ENCODE data around the gene RNASE12. TPM values are rescaled to one million over a fixed set of nuclear protein-coding genes. Genes with fewer than 3 reads are reported as not detected.

The RNASE12 gene
- total RNA-seq, 1 donor from 2014 or later: not detected

- H3K27me3 Mint-ChIP-seq (ENCODE audit: low read depth): peaks cover 11% of the 10 kb centered on the region
- H3K9me3 Mint-ChIP-seq: peaks cover 4% of the 10 kb centered on the region
- intact Hi-C loops (cut with micrococcal nuclease): no loop called here
- no peak overlapping the region for H3K27ac Mint-ChIP-seq
- no peaks in the 10 kb centered on the region for H3K36me3 Mint-ChIP-seq (ENCODE audit: low read depth)
- DNase-seq (ENCODE audit: low spot score): no peak
- peaks cover 2% of the 10 kb centered on the region for H3K4me1 Mint-ChIP-seq (ENCODE audit: low read depth)
- no peak overlapping the region for H3K4me3 Mint-ChIP-seq (ENCODE audit: low read depth)
Observed at GRCh38 chr14:20564501-20564997, 26.6 kb downstream of the RNASE12 start.

GRCh38 chr14:20563971-20564370, 27.2 kb downstream of the RNASE12 start:
- intact Hi-C loops (cut with micrococcal nuclease): no loop called here
- H3K9me3 Mint-ChIP-seq: peaks cover 4% of the 10 kb centered on the region
- H3K27me3 Mint-ChIP-seq (ENCODE audit: low read depth): peaks cover 13% of the 10 kb centered on the region
- H3K36me3 Mint-ChIP-seq (ENCODE audit: low read depth): no peaks in the 10 kb centered on the region
- no peak for DNase-seq (ENCODE audit: low spot score)
- H3K4me3 Mint-ChIP-seq (ENCODE audit: low read depth): no peak overlapping the region
- H3K4me1 Mint-ChIP-seq (ENCODE audit: low read depth): peaks cover 2% of the 10 kb centered on the region
- no peak overlapping the region for H3K27ac Mint-ChIP-seq

- Mint-ChIP-seq H3K27me3 (ENCODE audit: low read depth) (peaks cover 11% of the 10 kb centered on the region), H3K27ac (no peak within 1 kb of the TSS), H3K4me1 (ENCODE audit: low read depth) (no peaks in the 10 kb centered on the region), H3K9me3 (no peaks in the 10 kb centered on the region), H3K36me3 (ENCODE audit: low read depth) (no peaks in the 10 kb centered on the region), H3K4me3 (ENCODE audit: low read depth) (no peak within 1 kb of the TSS)
- DNase-seq (ENCODE audit: low spot score): no peak
- intact Hi-C loops (cut with micrococcal nuclease): no loop called here
Observed at GRCh38 chr14:20560961-20561360, 30.2 kb downstream of the RNASE12 start, which contains the start of gene RNASE9. Gene RNASE9, minus strand, starts transcription at chr14:20561047.

- H3K4me1 Mint-ChIP-seq (ENCODE audit: low read depth): no peaks in the 10 kb centered on the region
- no peak for DNase-seq (ENCODE audit: low spot score)
- no peak overlapping the region for H3K27ac Mint-ChIP-seq
- intact Hi-C loops (cut with micrococcal nuclease): no loop called here
- no peaks in the 10 kb centered on the region for H3K36me3 Mint-ChIP-seq (ENCODE audit: low read depth)
- no peak overlapping the region for H3K4me3 Mint-ChIP-seq (ENCODE audit: low read depth)
- H3K9me3 Mint-ChIP-seq: no peaks in the 10 kb centered on the region
- peaks cover 8% of the 10 kb centered on the region for H3K27me3 Mint-ChIP-seq (ENCODE audit: low read depth)
Observed at GRCh38 chr14:20559461-20559904, 31.7 kb downstream of the RNASE12 start.

- no peak overlapping the region for H3K27ac Mint-ChIP-seq
- no peaks in the 10 kb centered on the region for H3K4me1 Mint-ChIP-seq (ENCODE audit: low read depth)
- intact Hi-C loops (cut with micrococcal nuclease): no loop called here
- peaks cover 2% of the 10 kb centered on the region for H3K27me3 Mint-ChIP-seq (ENCODE audit: low read depth)
- no peaks in the 10 kb centered on the region for H3K9me3 Mint-ChIP-seq
- no peaks in the 10 kb centered on the region for H3K36me3 Mint-ChIP-seq (ENCODE audit: low read depth)
- H3K4me3 Mint-ChIP-seq (ENCODE audit: low read depth): no peak overlapping the region
- DNase-seq (ENCODE audit: low spot score): no peak
Observed at GRCh38 chr14:20557212-20557542, 34.0 kb downstream of the RNASE12 start.

- Mint-ChIP-seq H3K27ac (no peak overlapping the region), H3K4me3 (ENCODE audit: low read depth) (no peak overlapping the region), H3K9me3 (no peaks in the 10 kb centered on the region), H3K27me3 (ENCODE audit: low read depth) (peaks cover 2% of the 10 kb centered on the region), H3K36me3 (ENCODE audit: low read depth) (no peaks in the 10 kb centered on the region), H3K4me1 (ENCODE audit: low read depth) (no peaks in the 10 kb centered on the region)
- intact Hi-C loops (cut with micrococcal nuclease): no loop called here
- no peak for DNase-seq (ENCODE audit: low spot score)
Observed at GRCh38 chr14:20556500-20557211, 34.5 kb downstream of the RNASE12 start.

- Mint-ChIP-seq H3K36me3 (ENCODE audit: low read depth) (no peaks in the 10 kb centered on the region), H3K27ac (no peak overlapping the region), H3K27me3 (ENCODE audit: low read depth) (peaks cover 2% of the 10 kb centered on the region), H3K9me3 (no peaks in the 10 kb centered on the region), H3K4me3 (ENCODE audit: low read depth) (no peak overlapping the region), H3K4me1 (ENCODE audit: low read depth) (no peaks in the 10 kb centered on the region)
- intact Hi-C loops (cut with micrococcal nuclease): no loop called here
- DNase-seq (ENCODE audit: low spot score): no peak
Observed at GRCh38 chr14:20555845-20556244, 35.3 kb downstream of the RNASE12 start.

- H3K27ac Mint-ChIP-seq: no peak overlapping the region
- H3K27me3 Mint-ChIP-seq (ENCODE audit: low read depth): no peaks in the 10 kb centered on the region
- intact Hi-C loops (cut with micrococcal nuclease): no loop called here
- DNase-seq (ENCODE audit: low spot score): no peak
- H3K4me1 Mint-ChIP-seq (ENCODE audit: low read depth): no peaks in the 10 kb centered on the region
- H3K9me3 Mint-ChIP-seq: no peaks in the 10 kb centered on the region
- no peaks in the 10 kb centered on the region for H3K36me3 Mint-ChIP-seq (ENCODE audit: low read depth)
- H3K4me3 Mint-ChIP-seq (ENCODE audit: low read depth): no peak overlapping the region
Observed at GRCh38 chr14:20553024-20553423, 38.2 kb downstream of the RNASE12 start.

- DNase-seq (ENCODE audit: low spot score): no peak
- H3K27ac Mint-ChIP-seq: no peak overlapping the region
- H3K27me3 Mint-ChIP-seq (ENCODE audit: low read depth): no peaks in the 10 kb centered on the region
- no peaks in the 10 kb centered on the region for H3K36me3 Mint-ChIP-seq (ENCODE audit: low read depth)
- no peaks in the 10 kb centered on the region for H3K4me1 Mint-ChIP-seq (ENCODE audit: low read depth)
- intact Hi-C loops (cut with micrococcal nuclease): no loop called here
- H3K9me3 Mint-ChIP-seq: no peaks in the 10 kb centered on the region
- H3K4me3 Mint-ChIP-seq (ENCODE audit: low read depth): no peak overlapping the region
Observed at GRCh38 chr14:20551606-20552005, 39.6 kb downstream of the RNASE12 start.

- Mint-ChIP-seq H3K4me3 (ENCODE audit: low read depth) (no peak overlapping the region), H3K27me3 (ENCODE audit: low read depth) (no peaks in the 10 kb centered on the region), H3K27ac (no peak overlapping the region), H3K4me1 (ENCODE audit: low read depth) (no peaks in the 10 kb centered on the region), H3K36me3 (ENCODE audit: low read depth) (no peaks in the 10 kb centered on the region), H3K9me3 (no peaks in the 10 kb centered on the region)
- no peak for DNase-seq (ENCODE audit: low spot score)
- intact Hi-C loops (cut with micrococcal nuclease): no loop called here
Observed at GRCh38 chr14:20550926-20551325, 40.2 kb downstream of the RNASE12 start.

- intact Hi-C loops (cut with micrococcal nuclease): no loop called here
- no peak for DNase-seq (ENCODE audit: low spot score)
- Mint-ChIP-seq H3K9me3 (no peaks in the 10 kb centered on the region), H3K36me3 (ENCODE audit: low read depth) (no peaks in the 10 kb centered on the region), H3K27me3 (ENCODE audit: low read depth) (peaks cover 14% of the 10 kb centered on the region), H3K4me1 (ENCODE audit: low read depth) (no peaks in the 10 kb centered on the region), H3K4me3 (ENCODE audit: low read depth) (no peak overlapping the region), H3K27ac (no peak overlapping the region)
Observed at GRCh38 chr14:20548414-20549158, 42.6 kb downstream of the RNASE12 start.

GRCh38 chr14:20546877-20547276, 44.3 kb downstream of the RNASE12 start:
- no peak overlapping the region for H3K27ac Mint-ChIP-seq
- no peaks in the 10 kb centered on the region for H3K36me3 Mint-ChIP-seq (ENCODE audit: low read depth)

More at GRCh38 chr14:20546877-20547276, 44.3 kb downstream of the RNASE12 start:
- Mint-ChIP-seq H3K27me3 (ENCODE audit: low read depth) (peaks cover 18% of the 10 kb centered on the region), H3K4me3 (ENCODE audit: low read depth) (no peak overlapping the region), H3K4me1 (ENCODE audit: low read depth) (no peaks in the 10 kb centered on the region), H3K9me3 (no peaks in the 10 kb centered on the region)
- DNase-seq (ENCODE audit: low spot score): no peak
- intact Hi-C loops (cut with micrococcal nuclease): no loop called here

All from activated T-helper 2 cell treated with anti-CD3 and anti-CD28 coated beads, Interferon-gamma antibody, Interleukin-2, Interleukin-4, amounts not matched to agents 10 μg/mL and 5 μg/mL and 100 μg/mL, durations not matched to agents 14 hours and 24 hours and 36 hours (primary cell).